ENCODE measurements around the gene KAZN.

- TF ChIP-seq, protein P1, sequence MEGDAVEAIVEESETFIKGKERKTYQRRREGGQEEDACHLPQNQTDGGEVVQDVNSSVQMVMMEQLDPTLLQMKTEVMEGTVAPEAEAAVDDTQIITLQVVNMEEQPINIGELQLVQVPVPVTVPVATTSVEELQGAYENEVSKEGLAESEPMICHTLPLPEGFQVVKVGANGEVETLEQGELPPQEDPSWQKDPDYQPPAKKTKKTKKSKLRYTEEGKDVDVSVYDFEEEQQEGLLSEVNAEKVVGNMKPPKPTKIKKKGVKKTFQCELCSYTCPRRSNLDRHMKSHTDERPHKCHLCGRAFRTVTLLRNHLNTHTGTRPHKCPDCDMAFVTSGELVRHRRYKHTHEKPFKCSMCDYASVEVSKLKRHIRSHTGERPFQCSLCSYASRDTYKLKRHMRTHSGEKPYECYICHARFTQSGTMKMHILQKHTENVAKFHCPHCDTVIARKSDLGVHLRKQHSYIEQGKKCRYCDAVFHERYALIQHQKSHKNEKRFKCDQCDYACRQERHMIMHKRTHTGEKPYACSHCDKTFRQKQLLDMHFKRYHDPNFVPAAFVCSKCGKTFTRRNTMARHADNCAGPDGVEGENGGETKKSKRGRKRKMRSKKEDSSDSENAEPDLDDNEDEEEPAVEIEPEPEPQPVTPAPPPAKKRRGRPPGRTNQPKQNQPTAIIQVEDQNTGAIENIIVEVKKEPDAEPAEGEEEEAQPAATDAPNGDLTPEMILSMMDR (IDR thresholded peaks at IDR 0.05; ENCODE audit: low read depth, low read length, poor library complexity, severe bottlenecking): no peak
- no peak for TF ChIP-seq EZH2phosphoT487 (IDR thresholded peaks at IDR 0.05; ENCODE audit: borderline replicate concordance, low read length)
Observed at GRCh38 chr1:14903922-14904321, 305.4 kb downstream of the KAZN start.
